GM18951 (cell line): ENCODE data around the gene TCL1B.
"Not testable (repeated sequence)": the region's sequence is repeated elsewhere in the genome, so short reads cannot be mapped to it uniquely, and the experiment has no call there.

ENCODE experiments used
- POLR2A ChIP-seq: IDR thresholded peaks from 4 replicates; pipeline ENCODE4 v1.6.1; 2011; ENCODE audit warnings: mild to moderate bottlenecking; ENCODE audit not compliant: insufficient read length, insufficient read depth; ENCODE audit errors: extremely low read depth
- in situ Hi-C: fragments of 300-500 bp; cut with MboI; formaldehyde crosslinking; loops from one replicate; pipeline ENCODE4 v1.12.0; 2022; ENCODE audit warnings: low sequenced_read_pairs, mixed read lengths, inconsistent platforms; ENCODE audit not compliant: unreplicated experiment

The TCL1B gene

GRCh38 chr14:95727056-95727700, 41.0 kb downstream of the TCL1B start:
- in situ Hi-C loops: no loop called here
- TF ChIP-seq POLR2A: no peak

- in situ Hi-C loops: not testable (repeated sequence)
Observed at GRCh38 chr14:95729402-95730028, 43.3 kb downstream of the TCL1B start.

GRCh38 chr14:95730126-95730525, 43.9 kb downstream of the TCL1B start:
- no peak for TF ChIP-seq POLR2A
- in situ Hi-C loops: no loop called here

- TF ChIP-seq POLR2A: no peak
- in situ Hi-C loops: no loop called here
Observed at GRCh38 chr14:95733212-95733611, 47.0 kb downstream of the TCL1B start.

GRCh38 chr14:95739356-95739755, 53.1 kb downstream of the TCL1B start:
- in situ Hi-C loops: no loop called here
- TF ChIP-seq POLR2A: no peak

- in situ Hi-C loops: no loop called here
- TF ChIP-seq POLR2A: no peak
Observed at GRCh38 chr14:95741038-95741490, 54.8 kb downstream of the TCL1B start.

- in situ Hi-C loops: no loop called here
- no peak for TF ChIP-seq POLR2A
Observed at GRCh38 chr14:95741781-95742180, 55.6 kb downstream of the TCL1B start.
